HEK293 (cell line): Measurements from ENCODE around the gene DOK5.

Source experiments
- CTCF ChIA-PET: fragments of 350-600 bp; formaldehyde crosslinking; extraction: SDS; loops from one replicate; lab custom pipeline; 2021; ENCODE audit warnings: antibody characterized with exemption; lab: Yijun Ruan, JAX
- POLR2A ChIA-PET: fragments of 300-600 bp; formaldehyde crosslinking; extraction: SDS; loops from one replicate; lab custom pipeline; 2020; ENCODE audit warnings: antibody characterized with exemption, inconsistent platforms; lab: Yijun Ruan, JAX
- H3K27ac ChIP-seq: fragments of 200-500 bp; sonication (Bioruptor generic); 2 replicates; pipeline ENCODE4 v1.5.1; 2014; ENCODE audit warnings: low read depth, low read length, control low read depth, inconsistent platforms; ENCODE audit errors: extremely low read depth
- H3K36me3 ChIP-seq, 2 experiments: fragments of 200-500 bp in 1 of 2; sonication (Bioruptor generic) in 1 of 2; 1 replicate in 1 of 2; 2 replicates in 1 of 2; pipeline ENCODE4 v1.5.1; 2014 to 2017; ENCODE audit warnings: inconsistent platforms in 2 of 2, low read length in 2 of 2; ENCODE audit not compliant: control insufficient read depth in 2 of 2, insufficient read depth in 1 of 2
- H3K4me1 ChIP-seq: fragments of 200-500 bp; sonication (Bioruptor generic); 2 replicates; pipeline ENCODE4 v1.5.1; 2014; ENCODE audit warnings: mild to moderate bottlenecking, low read length, inconsistent platforms; ENCODE audit not compliant: control insufficient read depth, insufficient read depth
- H3K4me3 ChIP-seq: 2 replicates; pipeline ENCODE4 v1.5.1; 2011; ENCODE audit warnings: low read depth, mild to moderate bottlenecking, control low read depth, low read length, moderate library complexity
- H3K9me3 ChIP-seq: fragments of 200-500 bp; sonication (Bioruptor generic); 2 replicates; pipeline ENCODE4 v1.5.1; 2014; ENCODE audit warnings: low read depth, low read length, inconsistent platforms; ENCODE audit not compliant: control insufficient read depth, insufficient read depth
- GLIS1 ChIP-seq: fragments of 450-650 bp; formaldehyde crosslinking; IDR thresholded peaks from 2 replicates; pipeline ENCODE4 v1.5.1; 2016; ENCODE audit warnings: missing biosample characterization, missing genetic modification characterization
- KLF10 ChIP-seq: fragments of 450-650 bp; IDR thresholded peaks from 2 replicates; pipeline ENCODE4 v1.5.1; 2018; ENCODE audit warnings: missing biosample characterization, mild to moderate bottlenecking, missing genetic modification characterization
- KLF8 ChIP-seq: fragments of 450-650 bp; formaldehyde crosslinking; IDR thresholded peaks from 2 replicates; pipeline ENCODE4 v1.5.1; 2016; ENCODE audit warnings: missing biosample characterization, missing genetic modification characterization
- REPIN1 ChIP-seq: fragments of 450-650 bp; formaldehyde crosslinking; IDR thresholded peaks from 2 replicates; pipeline ENCODE4 v1.5.1; 2017; ENCODE audit warnings: missing biosample characterization, missing genetic modification characterization, low read depth
- YY1 ChIP-seq: fragments of 450-650 bp; formaldehyde crosslinking; IDR thresholded peaks from 2 replicates; pipeline ENCODE4 v1.5.1; 2018; ENCODE audit warnings: missing biosample characterization, missing genetic modification characterization
- ZBTB49 ChIP-seq: fragments of 450-650 bp; formaldehyde crosslinking; IDR thresholded peaks from 2 replicates; pipeline ENCODE4 v1.5.1; 2016; ENCODE audit warnings: missing biosample characterization, missing genetic modification characterization, low read depth
- ZNF146 ChIP-seq: fragments of 450-650 bp; formaldehyde crosslinking; IDR thresholded peaks from 2 replicates; pipeline ENCODE4 v1.5.1; 2016; ENCODE audit warnings: missing biosample characterization, missing genetic modification characterization
- ZNF202 ChIP-seq: fragments of 450-650 bp; formaldehyde crosslinking; IDR thresholded peaks from 2 replicates; pipeline ENCODE4 v1.5.1; 2016; ENCODE audit warnings: missing biosample characterization, missing genetic modification characterization, borderline replicate concordance
- ZNF266 ChIP-seq: fragments of 450-650 bp; formaldehyde crosslinking; IDR thresholded peaks from 2 replicates; pipeline ENCODE4 v1.5.1; 2016; ENCODE audit warnings: missing biosample characterization, missing genetic modification characterization, low read depth
- ZNF280D ChIP-seq: fragments of 450-650 bp; formaldehyde crosslinking; IDR thresholded peaks from 2 replicates; pipeline ENCODE4 v1.5.1; 2016; ENCODE audit warnings: missing biosample characterization, missing genetic modification characterization
- ZNF324 ChIP-seq: fragments of 450-650 bp; formaldehyde crosslinking; IDR thresholded peaks from 2 replicates; pipeline ENCODE4 v1.5.1; 2016; ENCODE audit warnings: missing biosample characterization, missing genetic modification characterization
- ZNF341 ChIP-seq: fragments of 450-650 bp; formaldehyde crosslinking; IDR thresholded peaks from 2 replicates; pipeline ENCODE4; 2016; ENCODE audit warnings: low read depth, missing biosample characterization, missing genetic modification characterization
- ZNF561 ChIP-seq: fragments of 450-650 bp; IDR thresholded peaks from 2 replicates; pipeline ENCODE4 v1.5.1; 2018; ENCODE audit warnings: missing biosample characterization, missing genetic modification characterization, borderline replicate concordance
- ZNF571 ChIP-seq: fragments of 450-650 bp; formaldehyde crosslinking; IDR thresholded peaks from 2 replicates; pipeline ENCODE4 v1.5.0; 2017; ENCODE audit warnings: missing biosample characterization, missing genetic modification characterization
- ZNF610 ChIP-seq: fragments of 450-650 bp; formaldehyde crosslinking; IDR thresholded peaks from 2 replicates; pipeline ENCODE4 v1.5.1; 2016; ENCODE audit warnings: missing biosample characterization, missing genetic modification characterization, borderline replicate concordance
- ZNF660 ChIP-seq: fragments of 450-650 bp; IDR thresholded peaks from 2 replicates; pipeline ENCODE4 v1.5.1; 2018; ENCODE audit warnings: missing biosample characterization, mild to moderate bottlenecking, missing genetic modification characterization
- ZNF677 ChIP-seq: fragments of 450-650 bp; IDR thresholded peaks from 2 replicates; pipeline ENCODE4 v1.5.0; 2018; ENCODE audit warnings: missing biosample characterization, mild to moderate bottlenecking, missing genetic modification characterization, moderate library complexity
- ZNF837 ChIP-seq: fragments of 450-650 bp; formaldehyde crosslinking; IDR thresholded peaks from 2 replicates; pipeline ENCODE4 v1.5.1; 2016; ENCODE audit warnings: missing biosample characterization, missing genetic modification characterization
- TF ChIP-seq, protein P1 (sequence below): fragments of 450-650 bp; formaldehyde crosslinking; IDR thresholded peaks from 2 replicates; pipeline ENCODE4 v1.5.1; 2016; ENCODE audit warnings: missing biosample characterization, missing genetic modification characterization
- TF ChIP-seq, protein P2 (sequence below): fragments of 450-650 bp; formaldehyde crosslinking; IDR thresholded peaks from 2 replicates; pipeline ENCODE4 v1.5.1; 2016; ENCODE audit warnings: missing biosample characterization, missing genetic modification characterization

Gene DOK5

GRCh38 chr20:54624706-54625390, 149.5 kb downstream of the DOK5 start:
- Histone ChIP-seq H3K27ac (no peak overlapping the region), H3K4me1 (no peaks in the 10 kb centered on the region), H3K36me3 (no peaks in the 10 kb centered on the region), H3K4me3 (no peak overlapping the region), H3K9me3 (no peaks in the 10 kb centered on the region)
- ChIA-PET POLR2A (no interaction called here), CTCF (interaction anchor here (0.8 kb wide), 1 partner anchor 52 kb away, joined by 3 read pairs; no protein-coding TSS in a partner anchor)
- TF ChIP-seq ZNF324 (tag by site-specific recombination): no peak
- TF ChIP-seq ZNF677 (tag by site-specific recombination): no peak
- TF ChIP-seq, protein P1, sequence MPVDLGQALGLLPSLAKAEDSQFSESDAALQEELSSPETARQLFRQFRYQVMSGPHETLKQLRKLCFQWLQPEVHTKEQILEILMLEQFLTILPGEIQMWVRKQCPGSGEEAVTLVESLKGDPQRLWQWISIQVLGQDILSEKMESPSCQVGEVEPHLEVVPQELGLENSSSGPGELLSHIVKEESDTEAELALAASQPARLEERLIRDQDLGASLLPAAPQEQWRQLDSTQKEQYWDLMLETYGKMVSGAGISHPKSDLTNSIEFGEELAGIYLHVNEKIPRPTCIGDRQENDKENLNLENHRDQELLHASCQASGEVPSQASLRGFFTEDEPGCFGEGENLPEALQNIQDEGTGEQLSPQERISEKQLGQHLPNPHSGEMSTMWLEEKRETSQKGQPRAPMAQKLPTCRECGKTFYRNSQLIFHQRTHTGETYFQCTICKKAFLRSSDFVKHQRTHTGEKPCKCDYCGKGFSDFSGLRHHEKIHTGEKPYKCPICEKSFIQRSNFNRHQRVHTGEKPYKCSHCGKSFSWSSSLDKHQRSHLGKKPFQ (tag by site-specific recombination): no peak
- no peak for TF ChIP-seq ZNF280D (tag by site-specific recombination)
- TF ChIP-seq ZNF561 (tag by site-specific recombination): no peak

GRCh38 chr20:54625497-54625896, 150.1 kb downstream of the DOK5 start:
- H3K36me3 ChIP-seq: no peaks in the 10 kb centered on the region
- H3K27ac ChIP-seq: no peak overlapping the region
- H3K4me3 ChIP-seq: no peak overlapping the region
- H3K9me3 ChIP-seq: no peaks in the 10 kb centered on the region
- no peak for TF ChIP-seq ZNF341 (tag by site-specific recombination)
- TF ChIP-seq, protein P2, sequence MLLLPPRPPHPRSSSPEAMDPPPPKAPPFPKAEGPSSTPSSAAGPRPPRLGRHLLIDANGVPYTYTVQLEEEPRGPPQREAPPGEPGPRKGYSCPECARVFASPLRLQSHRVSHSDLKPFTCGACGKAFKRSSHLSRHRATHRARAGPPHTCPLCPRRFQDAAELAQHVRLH (tag by site-specific recombination): no peak
- TF ChIP-seq ZNF610 (tag by site-specific recombination): no peak
- no peak for TF ChIP-seq ZNF146
- no peak for TF ChIP-seq ZBTB49 (tag by site-specific recombination)
- no peak for TF ChIP-seq ZNF202
- TF ChIP-seq ZNF571 (tag by site-specific recombination): no peak
- no peak for TF ChIP-seq REPIN1 (tag by site-specific recombination)
- no peak for TF ChIP-seq KLF10 (tag by site-specific recombination)
- no peak for TF ChIP-seq YY1 (tag by site-specific recombination)
- TF ChIP-seq GLIS1 (tag by site-specific recombination): no peak
- TF ChIP-seq ZNF266: no peak
- no peak for TF ChIP-seq ZNF837 (tag by site-specific recombination)
- no peak for TF ChIP-seq ZNF280D (tag by site-specific recombination)
- TF ChIP-seq KLF8 (tag by site-specific recombination): no peak
- no peak for TF ChIP-seq ZNF660
- TF ChIP-seq, all 188 proteins: peak for 0
- H3K4me1 ChIP-seq: no peaks in the 10 kb centered on the region
- ChIA-PET POLR2A (no interaction called here), CTCF (no interaction called here)
